Pons (tissue), 1 donor: ENCODE data around the gene ZNF568.

Experiments
- DNase-seq: peaks from one replicate; pipeline ENCODE4 v3.0.0-alpha.2; 2016; ENCODE audit warnings: low spot score

ZNF568 gene

GRCh38 chr19:36915992-36916830 lies at the start of gene ZNF568, which contains the start of gene ZNF829:
Gene ZNF568, plus strand, starts transcription at chr19:36916332. Its CDS starts 6,439 bp downstream, at chr19:36922771.
Gene ZNF829, minus strand, starts transcription at chr19:36916291. Its CDS starts 1,124 bp downstream, at chr19:36915167.
- peak; percentile 81 for DNase-seq

- no peak for DNase-seq
Observed at GRCh38 chr19:36876993-36877938, 38.9 kb upstream of the ZNF568 start.

DNA sequence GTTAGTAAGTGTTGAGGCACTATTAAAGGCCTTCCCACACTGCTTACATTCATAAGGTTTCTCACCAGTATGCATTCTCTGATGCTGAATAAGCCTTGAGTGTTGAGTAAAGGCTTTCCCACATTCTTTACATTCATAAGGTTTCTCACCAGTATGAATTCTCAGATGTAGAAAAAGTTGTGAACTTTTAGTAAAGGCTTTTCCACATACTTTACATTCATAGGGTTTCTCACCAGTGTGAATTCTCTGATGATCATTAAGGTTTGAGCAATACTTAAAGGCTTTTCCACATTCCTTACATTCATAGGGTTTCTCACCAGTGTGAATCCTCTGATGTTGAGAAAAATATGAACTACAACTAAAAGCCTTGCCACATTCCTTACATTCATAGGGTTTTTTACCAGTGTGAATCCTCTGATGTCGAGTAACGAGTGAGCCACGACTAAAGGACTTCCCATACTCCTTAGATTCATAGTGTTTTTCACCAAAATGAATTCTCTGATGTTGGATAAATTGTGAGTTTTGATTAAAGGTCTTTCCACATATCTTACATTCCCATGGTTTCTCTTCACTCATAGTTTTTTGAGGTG lies 24.3 kb upstream of the ZNF568 start:
- no peak for DNase-seq

- DNase-seq: no peak
Observed at GRCh38 chr19:36894849-36895383, 21.2 kb upstream of the ZNF568 start.

DNA sequence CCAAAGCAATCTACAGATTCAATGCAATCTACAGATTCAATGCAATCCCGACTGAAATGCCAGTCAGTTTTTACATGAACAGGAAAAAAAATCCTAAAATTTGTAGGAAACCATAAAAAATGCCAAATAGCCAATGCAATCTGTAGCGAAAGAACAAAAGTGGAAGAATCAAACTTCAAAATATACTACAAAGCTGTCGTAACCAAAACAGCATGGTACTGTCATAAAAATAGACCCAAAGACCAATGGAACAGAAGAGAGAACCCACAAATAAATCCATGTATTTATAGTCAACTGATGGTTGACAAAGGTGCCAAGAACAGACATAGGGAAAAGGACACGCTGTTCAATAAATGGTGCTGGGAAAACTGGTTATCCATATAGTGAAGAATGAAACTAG lies 17.7 kb upstream of the ZNF568 start:
- no peak for DNase-seq

DNA sequence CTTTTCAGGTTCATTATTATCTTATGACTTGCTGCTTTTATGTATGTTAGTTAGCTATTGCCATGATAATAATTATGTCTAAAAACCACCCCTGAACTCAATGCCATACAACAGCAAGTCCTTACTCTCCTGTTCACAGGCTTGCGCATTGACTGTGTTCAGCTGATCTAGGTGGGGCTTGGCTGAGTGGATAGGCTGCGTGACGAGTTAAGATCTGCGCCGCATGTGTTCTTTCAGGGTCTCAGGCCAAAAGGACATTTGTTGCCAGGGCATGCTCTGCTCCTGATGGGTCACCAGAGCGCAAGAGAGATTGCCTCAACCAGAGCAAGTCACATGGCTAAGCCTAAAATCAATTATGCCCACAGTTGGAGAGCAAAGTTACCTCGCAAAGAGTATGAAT lies 859 bp downstream of the ZNF568 start:
- DNase-seq: peak; percentile 31

GRCh38 chr19:36918090-36918489 lies 2.0 kb downstream of the ZNF568 start:
- DNase-seq: no peak

DNA sequence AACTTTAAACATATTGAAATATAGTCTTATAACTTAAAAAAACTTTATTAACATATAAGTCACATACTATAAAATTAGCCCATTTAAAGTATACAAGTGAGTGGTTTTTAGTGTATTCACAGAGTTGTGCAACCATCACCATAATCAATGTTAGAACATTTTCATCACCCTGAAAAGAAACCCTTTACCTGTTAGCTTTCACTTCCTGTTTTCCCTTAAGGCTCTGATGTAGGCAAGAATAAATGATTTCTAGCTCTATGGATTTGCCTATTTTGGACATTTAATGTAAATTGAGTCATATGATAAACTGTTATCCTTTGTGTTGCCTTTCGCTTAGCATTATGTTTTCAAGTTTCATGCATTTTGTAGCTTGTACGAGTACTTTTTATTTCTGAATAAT lies 15.6 kb downstream of the ZNF568 start:
- DNase-seq: no peak

- no peak for DNase-seq
Observed at GRCh38 chr19:36939153-36939552, 23.0 kb downstream of the ZNF568 start.

DNA sequence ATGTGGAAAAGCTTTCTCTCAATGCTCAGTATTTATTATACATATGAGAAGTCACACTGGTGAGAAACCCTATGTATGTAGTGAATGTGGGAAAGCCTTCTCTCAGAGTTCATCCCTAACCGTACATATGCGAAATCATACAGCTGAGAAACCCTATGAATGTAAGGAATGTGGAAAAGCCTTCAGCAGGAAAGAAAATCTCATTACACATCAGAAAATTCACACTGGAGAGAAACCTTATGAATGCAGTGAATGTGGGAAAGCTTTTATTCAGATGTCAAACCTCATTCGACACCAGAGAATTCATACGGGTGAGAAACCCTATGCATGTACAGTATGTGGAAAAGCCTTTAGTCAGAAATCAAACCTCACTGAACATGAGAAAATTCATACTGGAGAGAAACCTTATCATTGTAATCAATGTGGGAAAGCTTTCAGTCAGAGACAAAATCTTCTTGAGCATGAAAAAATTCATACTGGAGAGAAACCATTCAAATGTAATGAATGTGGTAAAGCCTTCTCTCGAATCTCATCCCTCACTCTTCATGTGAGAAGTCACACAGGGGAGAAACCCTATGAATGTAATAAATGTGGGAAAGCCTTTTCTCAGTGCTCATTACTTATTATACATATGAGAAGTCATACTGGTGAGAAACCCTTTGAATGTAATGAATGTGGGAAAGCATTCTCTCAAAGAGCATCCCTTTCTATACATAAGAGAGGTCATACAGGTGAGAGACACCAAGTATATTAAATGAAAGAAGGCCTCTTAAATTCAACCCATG lies 34.4 kb downstream of the ZNF568 start:
- no peak for DNase-seq

DNA sequence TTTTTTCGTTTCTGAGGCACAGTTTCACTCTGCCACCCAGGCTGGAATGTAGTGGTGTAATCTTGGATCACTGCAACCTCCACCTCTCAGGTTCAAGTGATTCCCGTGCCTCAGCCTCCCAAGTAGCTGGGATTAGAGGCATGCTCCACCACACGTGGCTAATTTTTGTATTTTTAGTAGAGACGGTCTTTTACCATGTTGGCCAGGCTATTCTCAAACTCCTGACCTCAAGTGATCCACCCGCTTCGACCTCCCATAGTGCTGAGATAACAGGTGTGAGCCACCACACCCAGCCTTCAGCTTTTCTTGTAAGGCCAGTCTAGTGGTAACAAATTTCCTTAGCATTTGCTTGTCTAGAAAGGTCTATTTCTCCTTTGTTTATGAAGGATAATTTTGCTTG lies 46.2 kb downstream of the ZNF568 start:
- DNase-seq: no peak

DNA sequence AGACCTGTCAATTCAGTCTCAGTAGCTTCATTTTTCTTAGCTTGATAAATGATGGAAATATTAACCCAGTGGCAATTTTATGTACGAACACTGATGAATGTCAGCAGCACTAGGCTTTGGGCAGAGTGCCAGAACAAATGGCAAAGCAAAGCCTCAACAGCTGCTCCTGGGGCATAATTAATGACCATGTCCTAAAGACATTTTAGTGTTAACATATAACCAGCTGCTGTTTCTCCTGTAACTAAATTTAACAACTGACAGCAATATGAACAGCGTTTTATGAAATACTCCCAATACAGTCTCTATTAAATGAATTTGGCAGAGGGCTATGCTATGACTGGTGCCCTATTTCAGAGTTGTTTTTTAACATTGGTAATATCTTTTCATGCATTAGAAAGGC lies 47.1 kb downstream of the ZNF568 start:
- no peak for DNase-seq

GRCh38 chr19:36972571-36972970 lies 56.4 kb downstream of the ZNF568 start:
- DNase-seq: no peak

DNA sequence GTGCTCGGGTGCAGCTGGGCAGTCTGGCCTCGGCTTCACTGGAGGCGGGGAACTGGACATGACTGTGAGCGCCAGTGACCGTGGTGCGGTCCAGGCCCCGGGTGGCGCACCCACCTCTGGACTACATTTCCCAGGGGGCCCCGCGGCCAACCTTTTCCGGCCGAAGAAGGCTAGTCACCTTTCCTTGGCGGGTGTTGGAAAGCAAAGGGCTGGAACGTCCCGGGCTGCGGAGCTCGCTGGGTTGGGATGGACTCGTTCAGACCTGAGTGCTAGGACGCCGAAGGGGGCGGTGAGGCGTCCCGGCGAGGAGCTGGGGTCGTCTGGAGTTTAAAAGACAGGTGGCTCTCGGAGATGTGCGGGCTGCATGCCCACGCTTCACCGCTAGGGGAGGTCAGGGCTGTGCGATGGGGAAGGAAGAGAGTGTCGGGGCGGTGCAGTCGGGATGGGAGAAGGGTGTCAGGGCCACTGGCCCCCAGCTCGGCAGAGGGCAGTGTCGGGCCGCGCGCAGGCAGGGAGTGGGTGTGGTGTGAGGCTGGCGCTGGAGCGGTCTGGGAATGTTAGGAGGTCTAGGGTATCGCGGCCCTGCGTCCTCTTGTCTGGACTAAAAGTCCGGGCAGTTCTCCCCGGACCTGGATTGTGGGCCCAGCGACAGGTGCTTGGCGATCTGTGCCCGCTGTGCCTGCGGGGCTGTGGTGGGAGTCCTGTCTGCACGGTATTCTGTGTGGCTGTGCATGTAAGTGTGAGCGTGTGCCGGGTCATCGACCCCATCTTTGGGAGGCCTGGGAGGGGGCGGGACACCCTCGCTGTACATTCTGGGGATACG lies 57.1 kb downstream of the ZNF568 start:
- peak; percentile 90 for DNase-seq

GRCh38 chr19:36973844-36974195 lies 57.7 kb downstream of the ZNF568 start:
- no peak for DNase-seq

- no peak for DNase-seq
Observed at GRCh38 chr19:36986131-36986530, 70.0 kb downstream of the ZNF568 start.

- peak; percentile 4 for DNase-seq
Observed at GRCh38 chr19:36986601-36987000, 70.5 kb downstream of the ZNF568 start.

DNA sequence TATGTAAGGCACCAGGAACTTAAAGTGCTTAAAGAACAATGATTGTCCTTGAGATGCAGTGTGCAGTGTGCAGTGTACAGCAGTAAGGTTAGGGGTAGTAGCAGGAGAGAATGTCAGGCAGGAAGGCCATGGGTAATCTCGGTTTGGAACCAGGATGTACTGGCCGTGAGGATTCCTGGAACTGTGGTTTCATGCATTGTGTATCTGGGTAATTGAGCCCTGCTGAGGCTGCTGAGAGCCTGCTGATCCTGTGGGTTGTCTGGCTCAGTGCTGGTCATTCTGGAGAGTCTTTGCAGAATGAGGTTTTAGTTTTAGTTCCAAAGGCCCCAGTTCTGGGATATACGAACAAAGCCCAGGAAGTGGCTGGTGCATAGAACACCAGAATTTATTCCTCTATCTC lies 71.0 kb downstream of the ZNF568 start:
- no peak for DNase-seq

GRCh38 chr19:36997152-36997842 lies 81.2 kb downstream of the ZNF568 start:
- DNase-seq: no peak

DNA sequence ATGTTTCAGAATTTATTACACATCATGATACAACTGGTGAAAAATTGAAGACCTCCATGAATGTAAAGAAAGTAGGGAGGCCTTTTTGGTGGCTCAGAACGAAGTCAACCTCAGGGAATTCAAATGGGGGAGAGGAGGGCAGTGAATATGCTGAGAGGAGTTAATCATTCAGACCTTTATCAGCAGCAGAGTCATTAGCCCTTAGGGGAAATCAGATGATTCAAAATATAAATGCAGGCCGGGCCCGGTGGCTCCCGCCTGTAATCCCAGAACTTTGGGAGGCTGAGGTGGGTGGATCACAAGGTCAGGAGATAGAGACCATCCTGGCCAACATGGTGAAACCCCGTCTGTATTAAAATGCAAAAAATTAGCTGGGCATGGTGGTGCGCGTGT lies 81.7 kb downstream of the ZNF568 start:
- no peak for DNase-seq
